Stimulated activated CD4-positive, alpha-beta T cell treated with anti-CD3 and anti-CD28 coated beads, Interleukin-4, amount 100 ng/mL, for 4 hours (primary cell): Measurements from ENCODE around the gene SNAP47.

Experiments
- DNase-seq, 2 experiments: peaks; one replicate each; pipeline ENCODE4 v3.0.0-alpha.2; 2020

Gene SNAP47

GRCh38 chr1:227732586-227733308, 2.5 kb upstream of the SNAP47 start:
- DNase-seq = no peak

- no peak for DNase-seq
These were observed 1.9 kb upstream of the SNAP47 start for GRCh38 chr1:227733309-227733705.

- DNase-seq = no peak
These were observed 1.3 kb upstream of the SNAP47 start for GRCh38 chr1:227733751-227734545.

GRCh38 chr1:227734546-227734855, 734 bp upstream of the SNAP47 start:
- DNase-seq = no peak

- no peak for DNase-seq
These were observed 477 bp downstream of the SNAP47 start for GRCh38 chr1:227735539-227736285.

- no peak for DNase-seq
These were observed 1.7 kb downstream of the SNAP47 start for GRCh38 chr1:227736814-227737432.

GRCh38 chr1:227738820-227739219, 3.6 kb downstream of the SNAP47 start:
- no peak for DNase-seq

- no peak for DNase-seq
These were observed 4.4 kb downstream of the SNAP47 start for GRCh38 chr1:227739636-227740035.

GRCh38 chr1:227740401-227740960, 5.2 kb downstream of the SNAP47 start:
- DNase-seq = no peak

GRCh38 chr1:227741166-227741870, 6.1 kb downstream of the SNAP47 start:
- no peak for DNase-seq

GRCh38 chr1:227742738-227743715, 7.8 kb downstream of the SNAP47 start:
- no peak for DNase-seq

- no peak for DNase-seq
These were observed 9.4 kb downstream of the SNAP47 start for GRCh38 chr1:227744668-227745067.

GRCh38 chr1:227745568-227746265, 10.5 kb downstream of the SNAP47 start:
- DNase-seq = no peak

GRCh38 chr1:227746676-227747075, 11.4 kb downstream of the SNAP47 start:
- no peak for DNase-seq

GRCh38 chr1:227747382-227747781, 12.1 kb downstream of the SNAP47 start:
- no peak for DNase-seq

GRCh38 chr1:227747948-227748495, 12.8 kb downstream of the SNAP47 start:
- no peak for DNase-seq

- no peak for DNase-seq
These were observed 13.4 kb downstream of the SNAP47 start for GRCh38 chr1:227748496-227749182.

GRCh38 chr1:227749225-227749624, 14.0 kb downstream of the SNAP47 start:
- DNase-seq = no peak

- no peak for DNase-seq
These were observed 14.9 kb downstream of the SNAP47 start for GRCh38 chr1:227749916-227750710.
